Neural cell (in vitro differentiated cells): Measurements from ENCODE around the gene SDK1.

Experiments
- EP300 ChIP-seq: fragments of 450-650 bp; conservative IDR thresholded peaks from 2 replicates; pipeline ENCODE4 v1.6.1; 2014; ENCODE audit warnings: antibody characterized with exemption, mild to moderate bottlenecking, moderate library complexity; ENCODE audit not compliant: poor library complexity, severe bottlenecking
- EZH2 ChIP-seq: fragments of 200-600, 300-800 bp; shearing (Covaris generic), sonication (generic); IDR thresholded peaks from 2 replicates; pipeline ENCODE4 v1.6.1; 2014; ENCODE audit warnings: antibody characterized with exemption, low read length, borderline replicate concordance, mild to moderate bottlenecking; ENCODE audit not compliant: insufficient read depth, poor library complexity, severe bottlenecking
- MXI1 ChIP-seq: fragments of 450-650 bp; conservative IDR thresholded peaks from 2 replicates; pipeline ENCODE4 v1.6.1; 2014; ENCODE audit warnings: antibody characterized with exemption, mild to moderate bottlenecking; ENCODE audit not compliant: poor library complexity, severe bottlenecking
- TAF1 ChIP-seq: IDR thresholded peaks from 2 replicates; pipeline ENCODE4 v1.6.1; 2012; ENCODE audit warnings: low read depth
- TF ChIP-seq, protein P1 (sequence below): fragments of 450-650 bp; IDR thresholded peaks from 2 replicates; pipeline ENCODE4 v1.5.1; 2014; ENCODE audit warnings: antibody characterized with exemption, mild to moderate bottlenecking, moderate library complexity; ENCODE audit not compliant: poor library complexity, severe bottlenecking
- TF ChIP-seq, protein P2 (sequence below): IDR thresholded peaks from 2 replicates; pipeline ENCODE4 v1.6.1; 2012; ENCODE audit warnings: borderline replicate concordance

DNA sequence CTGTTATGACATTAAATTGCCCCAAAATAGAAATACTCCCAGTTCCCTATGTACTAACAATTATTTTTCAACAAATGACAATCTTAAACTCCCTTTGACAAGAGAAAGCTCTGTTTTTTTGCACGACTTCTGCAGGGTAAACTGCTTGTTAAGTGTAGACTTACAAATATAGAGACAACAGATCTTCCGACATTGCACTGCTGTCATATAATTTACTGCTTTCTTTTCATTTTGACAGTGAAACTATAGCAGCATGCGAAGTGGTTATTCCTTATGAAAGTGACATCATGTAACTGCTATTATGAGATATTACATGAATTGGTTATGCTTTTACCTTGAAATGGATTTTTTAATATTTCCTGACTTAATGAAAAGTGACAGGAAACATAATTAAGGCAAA is 659.9 kb downstream of the SDK1 start:
- TF ChIP-seq, protein P1, sequence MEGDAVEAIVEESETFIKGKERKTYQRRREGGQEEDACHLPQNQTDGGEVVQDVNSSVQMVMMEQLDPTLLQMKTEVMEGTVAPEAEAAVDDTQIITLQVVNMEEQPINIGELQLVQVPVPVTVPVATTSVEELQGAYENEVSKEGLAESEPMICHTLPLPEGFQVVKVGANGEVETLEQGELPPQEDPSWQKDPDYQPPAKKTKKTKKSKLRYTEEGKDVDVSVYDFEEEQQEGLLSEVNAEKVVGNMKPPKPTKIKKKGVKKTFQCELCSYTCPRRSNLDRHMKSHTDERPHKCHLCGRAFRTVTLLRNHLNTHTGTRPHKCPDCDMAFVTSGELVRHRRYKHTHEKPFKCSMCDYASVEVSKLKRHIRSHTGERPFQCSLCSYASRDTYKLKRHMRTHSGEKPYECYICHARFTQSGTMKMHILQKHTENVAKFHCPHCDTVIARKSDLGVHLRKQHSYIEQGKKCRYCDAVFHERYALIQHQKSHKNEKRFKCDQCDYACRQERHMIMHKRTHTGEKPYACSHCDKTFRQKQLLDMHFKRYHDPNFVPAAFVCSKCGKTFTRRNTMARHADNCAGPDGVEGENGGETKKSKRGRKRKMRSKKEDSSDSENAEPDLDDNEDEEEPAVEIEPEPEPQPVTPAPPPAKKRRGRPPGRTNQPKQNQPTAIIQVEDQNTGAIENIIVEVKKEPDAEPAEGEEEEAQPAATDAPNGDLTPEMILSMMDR, result no peak
- TF ChIP-seq EP300 (peak; percentile 50), EZH2 (no peak), TAF1 (no peak), MXI1 (no peak)
- TF ChIP-seq, protein P2, sequence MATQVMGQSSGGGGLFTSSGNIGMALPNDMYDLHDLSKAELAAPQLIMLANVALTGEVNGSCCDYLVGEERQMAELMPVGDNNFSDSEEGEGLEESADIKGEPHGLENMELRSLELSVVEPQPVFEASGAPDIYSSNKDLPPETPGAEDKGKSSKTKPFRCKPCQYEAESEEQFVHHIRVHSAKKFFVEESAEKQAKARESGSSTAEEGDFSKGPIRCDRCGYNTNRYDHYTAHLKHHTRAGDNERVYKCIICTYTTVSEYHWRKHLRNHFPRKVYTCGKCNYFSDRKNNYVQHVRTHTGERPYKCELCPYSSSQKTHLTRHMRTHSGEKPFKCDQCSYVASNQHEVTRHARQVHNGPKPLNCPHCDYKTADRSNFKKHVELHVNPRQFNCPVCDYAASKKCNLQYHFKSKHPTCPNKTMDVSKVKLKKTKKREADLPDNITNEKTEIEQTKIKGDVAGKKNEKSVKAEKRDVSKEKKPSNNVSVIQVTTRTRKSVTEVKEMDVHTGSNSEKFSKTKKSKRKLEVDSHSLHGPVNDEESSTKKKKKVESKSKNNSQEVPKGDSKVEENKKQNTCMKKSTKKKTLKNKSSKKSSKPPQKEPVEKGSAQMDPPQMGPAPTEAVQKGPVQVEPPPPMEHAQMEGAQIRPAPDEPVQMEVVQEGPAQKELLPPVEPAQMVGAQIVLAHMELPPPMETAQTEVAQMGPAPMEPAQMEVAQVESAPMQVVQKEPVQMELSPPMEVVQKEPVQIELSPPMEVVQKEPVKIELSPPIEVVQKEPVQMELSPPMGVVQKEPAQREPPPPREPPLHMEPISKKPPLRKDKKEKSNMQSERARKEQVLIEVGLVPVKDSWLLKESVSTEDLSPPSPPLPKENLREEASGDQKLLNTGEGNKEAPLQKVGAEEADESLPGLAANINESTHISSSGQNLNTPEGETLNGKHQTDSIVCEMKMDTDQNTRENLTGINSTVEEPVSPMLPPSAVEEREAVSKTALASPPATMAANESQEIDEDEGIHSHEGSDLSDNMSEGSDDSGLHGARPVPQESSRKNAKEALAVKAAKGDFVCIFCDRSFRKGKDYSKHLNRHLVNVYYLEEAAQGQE, result no peak
